HG03135 (cell line): Measurements from ENCODE around the gene GLB1L2.

Experiments
- ATAC-seq: cut with Tn5 transposase; IDR thresholded peaks from one replicate; pipeline ENCODE4 v1.9.1; 2021; ENCODE audit warnings: mild to moderate bottlenecking, moderate library complexity; ENCODE audit not compliant: unreplicated experiment

The GLB1L2 gene

GRCh38 chr11:134346976-134347350, 15.2 kb downstream of the GLB1L2 start:
- no peak for ATAC-seq

GRCh38 chr11:134347441-134347840, 15.7 kb downstream of the GLB1L2 start:
- ATAC-seq, result no peak

GRCh38 chr11:134349109-134349801, 17.5 kb downstream of the GLB1L2 start:
- no peak for ATAC-seq

DNA sequence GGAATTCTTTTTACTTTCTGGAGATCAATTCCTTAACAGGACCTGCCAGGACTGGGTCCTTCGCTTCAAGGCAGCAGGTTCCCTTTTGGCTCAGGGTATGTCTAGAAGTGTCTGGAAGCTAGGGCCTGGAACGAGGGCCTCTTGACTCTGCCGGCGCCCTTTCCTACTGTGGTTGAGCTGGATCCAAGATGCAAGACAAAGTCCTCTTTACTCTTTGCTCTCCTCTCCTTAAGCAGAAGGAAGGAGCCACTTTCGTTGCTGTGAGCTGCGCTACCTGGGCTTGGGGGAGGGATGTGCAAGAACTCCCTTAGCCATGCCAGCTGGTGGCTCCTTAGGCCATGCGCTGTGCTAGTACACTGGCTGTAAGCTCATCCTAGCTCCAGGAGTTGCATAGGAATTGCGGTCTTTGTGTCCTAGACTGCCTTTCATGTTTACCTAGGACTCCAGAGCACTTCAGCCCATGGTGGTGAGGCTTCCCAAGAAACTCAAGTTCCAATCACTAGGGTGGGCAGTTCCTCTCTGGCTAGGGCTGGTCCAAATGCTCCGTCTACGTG, 18.1 kb downstream of the GLB1L2 start:
- no peak for ATAC-seq

GRCh38 chr11:134350381-134350780, 18.6 kb downstream of the GLB1L2 start:
- no peak for ATAC-seq

DNA sequence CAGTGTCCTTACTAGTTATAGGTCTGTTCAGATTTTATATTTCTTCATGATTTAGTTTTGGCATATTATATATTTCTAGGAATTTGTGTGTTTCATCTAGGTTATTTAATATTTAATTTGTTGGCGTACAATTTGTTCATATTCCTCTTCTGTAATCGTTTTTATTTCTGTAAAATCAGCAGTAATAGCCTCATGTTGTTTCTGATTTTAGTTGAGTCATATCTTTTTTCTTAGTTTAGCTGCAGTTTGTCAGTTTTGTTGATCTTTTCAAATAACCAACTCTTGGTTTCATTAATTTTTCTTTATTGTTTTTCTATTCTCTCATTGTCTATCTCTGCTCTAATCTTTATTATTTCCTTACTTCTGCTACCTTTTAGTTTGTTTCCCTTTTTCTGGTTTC, 20.3 kb downstream of the GLB1L2 start:
- ATAC-seq, result no peak

- no peak for ATAC-seq
Observed at GRCh38 chr11:134355136-134355535, 23.3 kb downstream of the GLB1L2 start.

DNA sequence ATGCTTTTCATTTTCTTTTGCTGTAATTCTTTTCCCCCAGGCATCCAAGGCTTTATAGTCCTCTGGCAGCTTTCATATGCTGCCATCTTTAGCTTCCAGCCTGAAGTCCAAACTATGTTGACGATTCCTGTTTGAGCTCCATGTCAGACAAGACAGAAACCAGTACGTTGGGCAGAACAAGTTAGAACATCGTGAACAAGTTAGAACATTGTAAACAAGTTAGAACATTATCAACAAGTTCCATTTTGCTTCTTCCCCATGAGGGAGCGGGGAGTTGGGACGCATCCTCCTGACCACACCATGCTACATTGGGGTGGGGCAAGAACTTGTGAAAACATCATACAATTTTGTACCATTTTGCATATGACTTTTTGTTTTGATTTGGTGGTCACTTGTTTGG, 23.9 kb downstream of the GLB1L2 start:
- ATAC-seq, result no peak

GRCh38 chr11:134356656-134357544, 25.1 kb downstream of the GLB1L2 start:
- ATAC-seq, result no peak

DNA sequence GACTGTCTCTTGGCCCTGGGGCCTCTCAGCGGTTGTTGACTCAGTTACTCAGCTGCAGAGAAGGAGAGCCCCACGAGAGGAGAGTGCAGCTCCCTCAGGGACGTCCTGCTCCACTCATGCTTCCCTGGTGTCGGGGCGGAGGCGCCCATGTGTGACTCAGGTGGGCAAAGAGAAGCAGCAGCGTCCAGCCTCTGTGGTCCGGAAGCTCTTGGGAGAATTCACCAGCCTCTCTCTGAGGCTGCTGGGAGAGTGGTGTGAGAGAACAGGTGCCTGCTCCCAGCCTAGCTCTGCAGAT, 25.7 kb downstream of the GLB1L2 start:
- ATAC-seq, result no peak

GRCh38 chr11:134358165-134358855, 26.5 kb downstream of the GLB1L2 start:
- ATAC-seq, result no peak

DNA sequence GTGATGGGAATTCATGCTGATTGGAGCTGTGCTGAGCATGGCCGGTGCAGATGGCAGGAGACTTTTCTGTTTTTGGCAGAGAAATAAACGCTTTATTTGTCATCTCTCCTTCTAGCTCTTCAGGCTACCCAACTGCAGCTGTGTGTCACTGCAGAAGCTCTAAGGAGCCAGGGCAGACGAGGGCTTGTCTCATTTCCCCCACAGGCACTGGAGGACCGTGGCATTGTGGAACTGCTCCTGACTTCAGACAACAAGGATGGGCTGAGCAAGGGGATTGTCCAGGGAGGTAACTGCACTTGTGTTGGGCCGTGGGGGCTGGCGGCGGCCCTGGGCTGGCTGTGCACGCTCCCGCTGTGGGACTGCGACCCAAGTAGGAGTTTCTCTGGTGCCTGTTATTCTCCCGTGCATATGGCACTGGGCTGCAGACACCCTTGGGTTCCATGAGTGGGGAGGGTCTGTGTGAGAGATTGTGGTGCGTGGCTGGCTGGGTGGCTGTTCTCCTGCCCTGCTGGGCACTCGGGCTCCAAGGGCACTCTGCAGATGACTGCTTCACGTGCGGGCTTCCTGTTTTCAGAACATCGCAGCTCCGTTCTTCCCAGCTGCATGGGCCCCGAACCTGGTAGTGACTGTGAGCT, 27.2 kb downstream of the GLB1L2 start:
- no peak for ATAC-seq

DNA sequence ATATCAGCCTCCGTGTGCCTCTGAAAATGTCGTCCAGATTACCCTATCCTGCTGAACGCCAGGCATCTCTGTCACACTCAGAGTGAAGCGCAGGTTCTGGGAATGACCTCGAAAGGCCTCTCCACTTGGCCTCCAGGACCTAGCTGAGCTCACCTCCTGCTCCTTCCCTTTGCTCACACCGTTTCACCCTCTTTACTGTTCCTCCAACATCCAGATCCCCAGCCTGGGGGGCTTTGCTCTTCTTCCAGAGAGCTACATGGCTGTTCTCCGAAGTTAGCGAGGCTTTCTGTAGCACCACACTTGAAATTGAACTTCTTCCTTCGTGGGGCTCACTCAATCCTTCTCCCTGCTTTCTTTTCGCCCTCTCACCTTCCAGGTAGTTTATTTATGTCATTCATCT, 27.9 kb downstream of the GLB1L2 start:
- no peak for ATAC-seq

DNA sequence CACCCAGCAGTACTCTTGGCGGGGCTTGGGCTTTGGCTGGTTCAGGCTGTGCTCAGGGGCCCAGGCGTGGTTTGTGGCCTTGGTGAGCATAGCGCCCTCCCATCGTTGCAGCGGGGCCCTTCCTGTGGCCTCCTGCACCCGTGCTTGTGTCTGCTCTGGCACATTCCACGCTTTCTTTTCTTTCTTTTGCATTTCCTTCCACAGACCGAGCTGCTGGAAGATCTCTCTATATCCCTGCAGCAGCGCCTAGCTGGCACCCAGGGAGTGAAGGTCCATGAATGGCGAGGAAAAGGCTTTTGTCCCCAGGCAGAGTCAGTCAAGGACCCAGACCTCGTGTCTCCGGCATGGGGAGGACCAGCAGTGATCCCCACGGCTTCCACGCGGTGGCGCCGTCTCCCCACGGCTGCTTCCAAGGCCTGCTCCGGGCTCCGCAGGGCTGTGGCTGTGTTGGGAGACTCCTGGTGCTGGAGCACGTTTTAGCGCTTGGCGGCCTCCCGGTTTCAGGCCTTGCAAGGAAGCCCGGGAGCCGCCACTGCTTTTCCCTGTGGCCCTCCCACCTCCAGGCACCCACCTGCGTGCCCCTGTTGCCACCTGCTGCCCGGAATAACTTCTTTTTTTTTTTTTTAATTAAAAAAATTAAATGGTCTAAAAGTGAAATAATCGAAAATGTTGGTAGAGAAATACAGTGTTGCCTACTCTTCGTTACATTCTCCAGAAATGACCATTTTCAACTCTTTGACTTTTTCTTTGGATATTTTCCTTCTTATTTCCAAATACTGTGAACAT, 28.5 kb downstream of the GLB1L2 start:
- peak; percentile 73 for ATAC-seq

- no peak for ATAC-seq
Observed at GRCh38 chr11:134361661-134362060, 29.9 kb downstream of the GLB1L2 start.

DNA sequence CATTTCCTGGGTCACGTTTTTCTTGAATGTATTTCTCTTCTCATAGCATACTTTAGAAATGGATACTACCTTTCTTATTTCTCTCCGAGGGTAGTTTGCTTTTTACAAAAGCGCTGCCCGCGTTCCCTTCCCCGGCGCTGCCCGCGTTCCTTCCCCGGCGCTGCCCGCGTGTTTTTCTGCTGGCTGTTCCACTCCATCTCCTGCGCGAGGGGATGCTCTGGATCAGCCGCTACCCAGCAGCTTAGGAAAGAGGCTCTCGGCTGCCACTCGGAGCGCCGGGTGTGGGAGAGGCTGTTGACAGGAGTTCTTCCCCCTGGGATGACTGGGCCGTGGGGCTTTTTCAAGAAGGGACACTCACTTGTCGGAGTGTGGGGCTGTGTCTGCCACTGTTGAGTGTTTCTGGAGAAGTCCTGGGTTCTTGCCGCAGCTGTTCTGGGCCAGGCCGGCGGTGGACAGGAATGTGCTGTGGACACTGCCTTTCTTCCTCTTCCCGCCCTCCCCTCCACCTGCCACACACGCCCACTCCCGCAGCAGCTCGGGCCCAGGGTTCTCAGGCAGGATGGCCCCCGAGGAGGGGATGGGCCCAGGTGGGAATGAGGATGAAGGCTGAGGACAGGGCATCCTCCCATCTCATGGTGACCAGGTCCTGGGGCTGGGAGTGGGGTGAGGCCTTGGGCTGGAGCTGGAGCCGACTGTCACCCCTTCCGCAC, 30.6 kb downstream of the GLB1L2 start:
- ATAC-seq, result no peak

GRCh38 chr11:134363161-134363560, 31.4 kb downstream of the GLB1L2 start:
- no peak for ATAC-seq

DNA sequence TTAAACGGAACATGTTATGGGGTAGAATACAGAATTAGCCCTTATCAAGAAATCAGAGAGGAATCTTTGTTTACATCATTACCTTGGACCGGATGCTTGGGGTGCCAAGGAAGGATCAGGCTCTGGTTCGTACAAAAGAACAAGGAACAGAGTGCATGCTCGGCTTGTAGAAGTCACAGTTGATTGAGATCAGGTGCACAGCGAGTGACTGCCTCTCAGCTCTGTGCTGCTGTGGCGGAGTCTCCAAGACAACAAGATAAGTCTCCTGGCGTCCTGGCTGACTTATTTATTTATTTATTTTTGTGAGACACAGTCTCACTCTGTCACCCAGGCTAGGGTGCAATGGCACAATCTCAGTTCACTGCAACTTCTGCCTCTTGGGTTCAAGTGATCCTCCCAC, 31.8 kb downstream of the GLB1L2 start:
- no peak for ATAC-seq

DNA sequence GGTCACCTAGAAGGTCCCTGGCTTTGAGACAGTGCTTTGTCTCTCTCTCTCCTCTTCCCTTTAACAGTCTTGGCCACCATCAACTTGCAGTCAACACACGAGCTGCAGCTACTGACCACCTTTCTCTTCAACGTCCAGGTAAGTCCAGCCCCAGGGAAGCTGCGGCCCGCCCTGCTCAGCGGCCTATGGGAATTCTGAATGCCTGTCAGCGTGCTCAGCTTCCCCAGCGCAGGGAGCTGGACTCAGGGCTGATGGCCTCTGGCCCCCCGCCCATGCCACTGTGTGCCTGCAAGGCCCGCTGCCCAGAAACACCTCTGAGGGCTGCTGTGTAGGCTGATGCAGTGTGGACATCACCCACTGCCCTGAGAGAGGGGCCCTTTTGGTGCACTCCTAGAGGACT, 32.5 kb downstream of the GLB1L2 start:
- ATAC-seq, result no peak
